NOMO-1 (cell line): Measurements from ENCODE around the gene TRAF3IP3.

ENCODE experiments used
- DNase-seq, 2 experiments: peaks; one replicate each; lab custom pipeline; 2025; ENCODE audit not compliant: unreplicated experiment in 2 of 2; lab: John Stamatoyannopoulos, UW

TRAF3IP3 gene

DNA sequence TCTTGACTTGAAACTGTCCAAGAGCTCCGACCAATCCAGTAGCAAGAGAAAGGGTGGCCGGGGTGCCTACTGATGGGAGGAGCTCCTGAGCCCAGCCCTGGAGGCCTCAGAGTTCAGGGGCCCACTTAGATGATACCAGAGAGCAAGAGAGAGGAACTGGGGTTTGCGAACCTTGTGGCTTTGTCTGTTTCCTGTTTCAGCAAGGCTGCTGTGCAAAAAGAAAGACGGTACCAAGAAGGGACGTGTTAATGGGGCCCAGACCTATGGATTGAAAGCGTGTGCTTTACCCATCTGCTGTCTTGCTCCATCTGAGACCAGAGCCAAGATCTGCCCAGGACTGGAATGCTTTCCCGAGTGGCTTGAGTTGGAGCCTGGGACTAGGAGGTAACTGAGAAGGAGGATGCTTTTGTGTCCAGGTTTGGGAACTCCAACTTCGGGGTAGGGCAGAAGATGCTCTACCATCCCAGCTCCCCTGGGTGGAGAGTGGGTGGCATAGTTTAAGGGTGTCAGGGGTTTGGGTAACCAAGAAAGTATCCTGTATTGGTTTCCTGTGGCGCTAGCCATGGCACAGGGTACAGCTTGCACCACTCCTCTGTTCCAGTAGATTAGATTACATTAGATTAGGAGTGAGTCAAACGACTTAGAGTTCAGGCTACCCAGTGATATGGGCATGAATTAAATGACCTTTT is at the start of gene TRAF3IP3:
Gene TRAF3IP3, plus strand, starts transcription at position 128 of the 689 bp plus-strand sequence. CDS start 3,987 bp downstream, outside the sequence.
- DNase-seq: peak; percentile 90 to 97

DNA sequence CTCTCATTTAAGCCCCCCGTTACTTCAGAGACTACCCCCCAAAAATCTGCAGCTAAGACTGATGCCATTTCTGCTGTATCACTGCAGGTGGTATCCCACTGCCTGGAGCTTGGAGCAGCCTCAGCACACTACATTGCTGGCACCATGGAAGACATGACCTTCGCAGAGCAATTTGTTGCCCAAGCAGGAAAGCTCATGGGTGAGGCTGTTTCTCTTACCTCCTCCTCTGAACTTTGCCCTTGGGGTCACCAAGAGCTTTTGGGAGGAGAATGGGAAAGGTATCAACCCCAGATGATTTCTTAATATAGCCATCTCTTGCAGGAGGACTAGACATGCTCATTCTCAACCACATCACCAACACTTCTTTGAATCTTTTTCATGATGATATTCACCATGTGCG is 49.2 kb upstream of the TRAF3IP3 start:
- no peak for DNase-seq

- DNase-seq: no peak
These were observed 48.5 kb upstream of the TRAF3IP3 start for GRCh38 chr1:209707308-209707707.

DNA sequence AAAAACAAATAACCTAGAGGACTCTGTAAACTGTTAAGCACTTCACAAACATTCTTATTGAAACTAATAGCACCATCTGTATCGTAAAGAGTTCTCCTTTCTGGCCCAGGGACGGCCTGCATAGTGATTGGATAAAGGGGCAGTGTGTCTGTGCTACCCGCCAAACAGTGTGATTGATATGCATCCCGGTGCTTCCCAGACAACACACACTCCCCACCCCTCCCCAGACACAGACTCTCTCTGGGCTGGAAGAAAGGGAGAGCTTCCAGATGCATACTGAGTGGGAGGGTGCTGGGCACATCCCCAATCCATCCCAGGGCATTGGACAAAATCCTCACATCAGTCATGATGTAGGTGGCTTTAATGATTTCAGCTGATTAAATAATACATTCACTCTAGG is 47.6 kb upstream of the TRAF3IP3 start:
- no peak for DNase-seq

GRCh38 chr1:209710093-209710492 is 45.8 kb upstream of the TRAF3IP3 start:
- no peak for DNase-seq

DNA sequence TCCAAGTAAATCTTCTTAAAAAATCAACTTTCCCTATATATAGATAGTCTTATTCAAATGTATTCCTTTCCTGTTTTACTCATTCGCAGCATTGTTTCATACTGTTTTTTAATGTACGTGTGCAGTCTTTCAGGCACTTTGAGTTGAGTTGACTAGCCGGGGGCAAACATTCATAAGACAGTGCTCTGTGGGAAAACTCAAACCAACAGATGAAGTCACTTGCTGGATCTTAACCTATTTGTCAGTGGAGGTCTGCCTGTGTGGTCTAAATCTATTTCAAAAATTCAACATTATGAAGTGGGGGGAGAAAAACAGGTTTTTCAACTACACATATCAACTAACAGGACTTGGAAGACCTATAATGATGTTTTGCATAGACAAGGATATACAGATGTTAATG is 45.0 kb upstream of the TRAF3IP3 start:
- DNase-seq: no peak

DNA sequence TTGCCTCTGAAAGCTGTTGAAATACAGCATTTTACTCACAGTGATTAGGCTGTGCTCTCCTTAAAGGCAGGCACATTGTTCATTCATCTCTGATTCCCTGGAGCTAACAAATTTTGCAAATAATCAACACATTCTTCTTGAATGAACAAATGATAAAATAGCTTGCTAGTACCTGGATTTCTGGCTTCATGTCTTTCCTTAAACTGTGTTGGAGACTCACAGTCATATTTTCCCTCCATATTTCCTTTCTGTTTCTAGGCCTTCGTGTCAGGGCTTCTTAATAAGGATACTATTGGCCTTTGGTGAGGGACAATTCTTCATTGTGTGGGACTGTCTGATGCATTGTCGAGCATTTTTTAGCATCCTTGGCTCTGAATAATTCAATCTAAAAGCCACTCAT is 41.5 kb upstream of the TRAF3IP3 start:
- DNase-seq: no peak

GRCh38 chr1:209715314-209715713 is 40.5 kb upstream of the TRAF3IP3 start:
- DNase-seq: no peak

DNA sequence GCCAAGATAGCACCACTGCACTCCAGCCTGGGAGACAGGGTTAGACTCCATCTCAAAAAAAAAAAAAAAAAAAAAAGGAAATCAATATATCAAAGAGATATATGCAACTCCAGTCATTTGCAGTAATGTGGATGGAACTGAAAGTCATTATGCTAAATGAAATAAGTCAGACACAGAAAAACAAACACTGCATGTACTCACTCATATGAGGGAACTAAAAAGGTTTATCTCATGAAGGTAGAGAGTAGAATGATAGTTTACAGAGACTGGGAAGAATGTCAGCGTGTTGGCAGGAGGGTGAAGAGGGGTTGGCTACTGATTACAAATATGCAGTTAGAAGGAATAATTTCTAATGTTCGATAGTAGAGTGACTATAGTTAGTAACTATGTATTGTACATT is 38.0 kb upstream of the TRAF3IP3 start:
- DNase-seq: no peak

GRCh38 chr1:209720326-209720725 is 35.5 kb upstream of the TRAF3IP3 start:
- no peak for DNase-seq

DNA sequence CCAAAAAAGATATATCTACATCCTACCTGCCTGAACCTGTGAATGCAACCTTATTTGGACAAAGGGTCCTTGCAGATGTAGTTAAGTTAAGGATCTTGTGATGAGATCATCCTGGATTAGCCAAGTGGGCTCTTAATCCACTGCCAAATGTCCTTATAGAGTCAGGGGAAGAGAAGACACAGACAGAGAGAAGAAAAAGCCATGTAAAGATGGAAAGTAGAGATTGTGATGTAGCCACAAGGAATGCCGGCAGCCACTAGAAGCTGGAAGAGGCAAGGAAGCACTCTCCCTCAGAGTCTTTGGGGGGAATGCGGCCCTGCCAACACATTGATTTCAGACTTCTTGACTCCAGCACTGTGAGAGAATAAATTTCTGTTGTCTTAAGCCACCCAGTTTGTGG is 35.0 kb upstream of the TRAF3IP3 start:
- DNase-seq: no peak

GRCh38 chr1:209721323-209721722 is 34.5 kb upstream of the TRAF3IP3 start:
- no peak for DNase-seq

GRCh38 chr1:209723265-209723664 is 32.6 kb upstream of the TRAF3IP3 start:
- no peak for DNase-seq

GRCh38 chr1:209723756-209724693 is 31.8 kb upstream of the TRAF3IP3 start:
- no peak for DNase-seq

- no peak for DNase-seq
These were observed 28.6 kb upstream of the TRAF3IP3 start for GRCh38 chr1:209727286-209727685.

DNA sequence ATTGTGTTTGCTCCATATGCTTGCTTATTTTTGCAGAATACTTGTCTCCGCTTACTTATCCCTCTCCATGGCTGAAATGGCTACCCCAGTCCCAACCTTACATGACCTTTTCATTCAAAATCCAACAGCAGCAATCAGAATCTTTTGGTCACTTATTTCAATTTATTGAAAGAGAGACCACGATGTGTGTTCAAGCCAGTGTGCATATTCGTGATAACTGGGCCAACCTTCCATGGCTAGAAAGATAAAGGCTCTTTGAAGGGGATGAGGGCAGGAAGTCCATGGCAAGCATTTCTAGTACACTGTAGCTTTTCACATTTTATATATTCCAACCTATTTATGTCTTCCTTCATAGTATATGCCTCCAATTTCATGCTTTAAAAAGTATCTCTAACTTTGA is 28.1 kb upstream of the TRAF3IP3 start:
- DNase-seq: no peak

DNA sequence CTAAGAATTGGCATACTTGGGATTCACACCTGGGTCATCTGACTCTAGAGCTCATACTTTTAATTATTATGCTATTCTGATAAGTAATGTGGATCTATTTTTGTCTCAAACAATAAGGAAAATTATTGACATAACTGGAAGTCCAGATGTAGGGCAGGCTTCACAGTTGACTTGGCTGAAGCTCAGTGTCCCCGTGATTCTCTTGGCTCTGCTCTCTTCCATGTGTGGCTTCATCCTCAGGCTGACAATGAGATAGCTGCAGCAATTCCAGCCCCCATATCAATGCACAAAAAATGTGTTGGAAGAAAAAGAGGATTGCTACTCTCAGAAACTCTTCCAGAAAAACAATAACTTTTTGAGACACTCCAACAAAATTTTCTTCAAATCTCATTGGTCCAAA is 27.4 kb upstream of the TRAF3IP3 start:
- no peak for DNase-seq

DNA sequence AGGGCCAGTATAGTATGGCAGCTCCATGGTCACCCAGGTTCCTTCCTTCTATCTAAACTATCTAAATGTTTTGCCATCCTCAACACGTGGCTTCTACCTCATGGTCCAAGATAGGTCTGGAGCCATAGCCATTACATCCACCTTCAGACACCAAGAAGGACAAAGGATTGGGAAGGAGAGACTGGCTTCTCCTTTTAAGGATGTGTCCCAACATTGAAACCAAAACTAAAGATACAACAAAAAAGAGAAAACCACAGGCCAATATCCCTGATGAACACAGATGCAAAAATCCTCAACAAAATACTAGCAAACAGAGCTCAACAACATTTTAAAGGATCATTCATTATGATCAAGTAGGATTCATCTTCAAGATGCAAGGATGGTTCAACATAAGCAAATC is 26.4 kb upstream of the TRAF3IP3 start:
- no peak for DNase-seq

GRCh38 chr1:209732725-209733124 is 23.1 kb upstream of the TRAF3IP3 start:
- DNase-seq: no peak

GRCh38 chr1:209733409-209734192 is 22.3 kb upstream of the TRAF3IP3 start:
- peak; percentile 62 to 82 for DNase-seq

- DNase-seq: no peak
These were observed 19.2 kb upstream of the TRAF3IP3 start for GRCh38 chr1:209736490-209737117.
